Loucy (cell line): ENCODE results near the gene CCDC148.

Experiments
- H2AFZ ChIP-seq: fragments of 200-600 bp; sonication (generic); 2 replicates; pipeline ENCODE4 v1.6.0; 2016; ENCODE audit warnings: antibody characterized with exemption, mild to moderate bottlenecking, low read length, moderate library complexity
- H3F3A ChIP-seq: fragments of 200-600 bp; 2 replicates; pipeline ENCODE4 v1.6.0; 2016; ENCODE audit warnings: antibody characterized with exemption, low read depth, mild to moderate bottlenecking
- H3K27me3 ChIP-seq: fragments of 200-600 bp; sonication (generic); 2 replicates; pipeline ENCODE4 v1.6.1; 2014; ENCODE audit warnings: low read length, mild to moderate bottlenecking; ENCODE audit not compliant: insufficient read depth, poor library complexity, severe bottlenecking
- H3K36me3 ChIP-seq: fragments of 200-600 bp; sonication (generic); 2 replicates; pipeline ENCODE4 v1.6.1; 2016; ENCODE audit warnings: low read length; ENCODE audit not compliant: insufficient read depth
- H3K4me1 ChIP-seq: fragments of 200-600 bp; sonication (generic); 2 replicates; pipeline ENCODE4 v1.5.1; 2014; ENCODE audit warnings: low read length, mild to moderate bottlenecking; ENCODE audit not compliant: insufficient read depth, poor library complexity, severe bottlenecking
- H3K4me2 ChIP-seq: fragments of 200-600 bp; sonication (generic); 2 replicates; pipeline ENCODE4 v1.6.0; 2014; ENCODE audit warnings: antibody characterized with exemption, low read length, low read depth, mild to moderate bottlenecking; ENCODE audit not compliant: poor library complexity, severe bottlenecking
- H3K4me3 ChIP-seq: fragments of 200-600 bp; sonication (generic); 2 replicates; pipeline ENCODE4 v1.5.1; 2014; ENCODE audit warnings: low read length, mild to moderate bottlenecking, mixed read lengths; ENCODE audit not compliant: poor library complexity, severe bottlenecking
- H3K79me2 ChIP-seq: fragments of 200-600 bp; sonication (generic); 2 replicates; pipeline ENCODE4 v1.6.1; 2014; ENCODE audit warnings: low read length; ENCODE audit not compliant: insufficient read depth
- H3K9ac ChIP-seq: fragments of 200-600 bp; sonication (generic); 2 replicates; pipeline ENCODE4 v1.6.0; 2014; ENCODE audit warnings: mild to moderate bottlenecking, low read depth, low read length, moderate library complexity; ENCODE audit not compliant: poor library complexity, severe bottlenecking
- H3K9me2 ChIP-seq: fragments of 200-600 bp; sonication (generic); replicated peaks from 2 replicates; pipeline ENCODE4 v1.6.1; 2016; ENCODE audit warnings: low read depth, low read length, mixed read lengths
- H3K9me3 ChIP-seq: fragments of 200-600 bp; sonication (generic); 2 replicates; pipeline ENCODE4 v1.6.1; 2014; ENCODE audit warnings: mild to moderate bottlenecking, antibody characterized with exemption, low read length, low read depth; ENCODE audit not compliant: insufficient read depth
- H4K20me1 ChIP-seq: fragments of 200-600 bp; sonication (generic); 2 replicates; pipeline ENCODE4 v1.6.0; 2014; ENCODE audit warnings: antibody characterized with exemption, low read length, mild to moderate bottlenecking; ENCODE audit not compliant: insufficient read depth, poor library complexity, severe bottlenecking
- EZH2phosphoT487 ChIP-seq: fragments of 200-600 bp; IDR thresholded peaks from 2 replicates; pipeline ENCODE4 v1.6.1; 2018; ENCODE audit warnings: antibody characterized with exemption, mild to moderate bottlenecking, moderate library complexity, borderline replicate concordance
- TF ChIP-seq, protein P1 (sequence below): fragments of 200-600 bp; sonication (generic); conservative IDR thresholded peaks from 2 replicates; pipeline ENCODE4 v1.5.1; 2014; ENCODE audit warnings: mild to moderate bottlenecking, antibody characterized with exemption, low read length

Gene CCDC148

DNA sequence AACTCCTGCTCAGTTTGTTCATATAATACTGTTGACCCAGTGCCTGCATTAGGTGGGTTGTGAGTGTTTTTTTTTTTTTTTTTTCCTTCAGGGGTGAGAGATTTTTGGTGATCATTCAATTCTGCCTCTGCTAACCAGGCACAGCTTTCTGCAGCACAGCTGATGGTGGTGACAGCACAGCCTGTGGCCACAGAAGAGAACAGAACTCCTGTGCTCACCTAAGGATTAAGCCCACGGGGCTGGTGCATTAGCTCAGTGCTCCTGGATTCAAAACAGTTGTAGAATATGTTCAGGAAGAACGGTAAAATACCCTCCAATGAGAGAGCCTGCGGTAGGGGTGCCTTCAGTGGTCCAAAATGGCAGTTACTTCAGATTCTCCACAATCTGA is 42.2 kb upstream of the CCDC148 start:
- no peak overlapping the region for H2AFZ ChIP-seq
- no peaks in the 10 kb centered on the region for H3K4me1 ChIP-seq
- H3K4me3 ChIP-seq, result no peak overlapping the region
- H3K4me2 ChIP-seq, result no peak overlapping the region
- no peak overlapping the region for H3K9ac ChIP-seq
- 0 out of 2 replicates have a peak, but pooled peaks cover 3% of the 10 kb centered on the region for H3K79me2 ChIP-seq
- no peaks in the 10 kb centered on the region for H3K9me3 ChIP-seq
- no peaks in the 10 kb centered on the region for H3K27me3 ChIP-seq
- H4K20me1 ChIP-seq, result no peaks in the 10 kb centered on the region
- no peaks in the 10 kb centered on the region for H3K36me3 ChIP-seq
- no peaks in the 10 kb centered on the region for H3F3A ChIP-seq
- no peaks in the 10 kb centered on the region for H3K9me2 ChIP-seq
- TF ChIP-seq, protein P1, sequence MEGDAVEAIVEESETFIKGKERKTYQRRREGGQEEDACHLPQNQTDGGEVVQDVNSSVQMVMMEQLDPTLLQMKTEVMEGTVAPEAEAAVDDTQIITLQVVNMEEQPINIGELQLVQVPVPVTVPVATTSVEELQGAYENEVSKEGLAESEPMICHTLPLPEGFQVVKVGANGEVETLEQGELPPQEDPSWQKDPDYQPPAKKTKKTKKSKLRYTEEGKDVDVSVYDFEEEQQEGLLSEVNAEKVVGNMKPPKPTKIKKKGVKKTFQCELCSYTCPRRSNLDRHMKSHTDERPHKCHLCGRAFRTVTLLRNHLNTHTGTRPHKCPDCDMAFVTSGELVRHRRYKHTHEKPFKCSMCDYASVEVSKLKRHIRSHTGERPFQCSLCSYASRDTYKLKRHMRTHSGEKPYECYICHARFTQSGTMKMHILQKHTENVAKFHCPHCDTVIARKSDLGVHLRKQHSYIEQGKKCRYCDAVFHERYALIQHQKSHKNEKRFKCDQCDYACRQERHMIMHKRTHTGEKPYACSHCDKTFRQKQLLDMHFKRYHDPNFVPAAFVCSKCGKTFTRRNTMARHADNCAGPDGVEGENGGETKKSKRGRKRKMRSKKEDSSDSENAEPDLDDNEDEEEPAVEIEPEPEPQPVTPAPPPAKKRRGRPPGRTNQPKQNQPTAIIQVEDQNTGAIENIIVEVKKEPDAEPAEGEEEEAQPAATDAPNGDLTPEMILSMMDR, result no peak
- TF ChIP-seq EZH2phosphoT487, result no peak

DNA sequence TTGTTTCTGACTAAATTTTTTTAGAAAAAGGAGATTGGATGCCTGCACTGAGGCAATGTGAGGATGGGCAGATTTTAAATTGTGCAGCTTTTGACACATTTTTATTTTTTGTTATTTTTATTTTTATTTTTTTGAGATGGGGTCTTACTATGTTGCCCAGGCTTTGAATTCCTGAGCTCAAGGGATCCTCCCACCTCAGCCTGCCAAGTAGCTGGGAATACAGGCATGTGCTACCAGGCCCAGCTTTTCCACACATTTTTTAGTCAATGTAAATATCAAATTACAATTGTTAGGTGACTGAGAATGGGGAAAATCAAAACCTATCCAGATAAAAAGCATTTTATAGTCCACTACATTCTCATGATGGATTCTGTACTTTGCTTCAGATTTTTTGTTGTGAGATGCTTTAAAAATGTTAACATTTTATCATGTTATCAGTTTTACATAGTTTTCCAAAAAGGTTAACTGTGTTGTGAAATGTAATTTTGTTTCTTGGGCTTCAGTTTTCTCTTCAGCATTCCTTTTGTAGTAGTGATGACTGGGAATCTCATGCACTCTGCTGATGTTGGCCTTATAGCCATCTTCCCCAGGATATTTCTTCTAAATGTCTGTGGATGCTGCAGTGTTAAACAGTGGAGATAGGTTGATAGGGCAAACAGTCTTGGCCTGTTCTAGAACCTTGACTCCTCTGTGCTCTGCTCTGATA is 41.6 kb upstream of the CCDC148 start:
- no peaks in the 10 kb centered on the region for H3K36me3 ChIP-seq
- no peak overlapping the region for H2AFZ ChIP-seq
- no peaks in the 10 kb centered on the region for H4K20me1 ChIP-seq
- no peaks in the 10 kb centered on the region for H3F3A ChIP-seq
- TF ChIP-seq, protein P1, result no peak
- no peak for TF ChIP-seq EZH2phosphoT487
- H3K4me2 ChIP-seq, result no peak overlapping the region
- no peak overlapping the region for H3K4me3 ChIP-seq
- H3K27me3 ChIP-seq, result no peaks in the 10 kb centered on the region
- 0 out of 2 replicates have a peak, but pooled peaks cover 3% of the 10 kb centered on the region for H3K79me2 ChIP-seq
- H3K9me3 ChIP-seq, result no peaks in the 10 kb centered on the region
- H3K4me1 ChIP-seq, result no peaks in the 10 kb centered on the region
- H3K9ac ChIP-seq, result no peak overlapping the region
- H3K9me2 ChIP-seq, result no peaks in the 10 kb centered on the region

DNA sequence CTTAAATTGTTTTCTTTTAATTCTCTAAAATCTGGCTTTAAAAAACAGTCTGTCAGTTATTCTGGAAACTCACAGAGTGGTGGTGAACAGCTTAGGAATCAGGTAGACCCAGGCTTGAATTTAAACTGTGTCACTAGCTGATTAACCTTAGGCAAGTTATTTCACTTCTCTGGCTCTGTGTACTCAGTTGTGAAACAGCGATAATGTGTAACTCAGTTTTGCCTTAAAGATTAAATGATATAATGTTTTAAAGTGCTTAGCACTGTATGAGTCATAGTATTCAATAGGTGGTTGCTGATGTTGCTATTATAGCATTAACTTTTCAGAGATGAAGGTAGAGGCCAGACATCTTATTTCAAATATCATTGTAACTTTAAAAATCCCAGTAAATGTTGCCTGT is 40.9 kb upstream of the CCDC148 start:
- H3F3A ChIP-seq, result no peaks in the 10 kb centered on the region
- H3K4me3 ChIP-seq, result no peak overlapping the region
- H2AFZ ChIP-seq, result no peak overlapping the region
- H4K20me1 ChIP-seq, result no peaks in the 10 kb centered on the region
- TF ChIP-seq EZH2phosphoT487, result no peak
- TF ChIP-seq, protein P1, result no peak
- no peak overlapping the region for H3K9ac ChIP-seq
- no peaks in the 10 kb centered on the region for H3K9me2 ChIP-seq
- no peak overlapping the region for H3K4me2 ChIP-seq
- no peaks in the 10 kb centered on the region for H3K4me1 ChIP-seq
- no peaks in the 10 kb centered on the region for H3K27me3 ChIP-seq
- 0 out of 2 replicates have a peak, but pooled peaks cover 4% of the 10 kb centered on the region for H3K79me2 ChIP-seq
- no peaks in the 10 kb centered on the region for H3K9me3 ChIP-seq
- H3K36me3 ChIP-seq, result no peaks in the 10 kb centered on the region
